ENCODE measurements around the gene KIAA1217. TPM values are rescaled to one million over a fixed set of nuclear protein-coding genes. Genes with fewer than 3 reads are reported as not detected.
"Not testable (repeated sequence)": the region's sequence is repeated elsewhere in the genome, so short reads cannot be mapped to it uniquely, and the experiment has no call there.

Gene KIAA1217
- total RNA-seq, 3 donors from 2014 or later: 49.5 to 94.5 (median 63.9) TPM

- Histone ChIP-seq H3K4me1 (ENCODE audit: low read depth) (no peaks in the 10 kb centered on the region), H3K36me3 (ENCODE audit: low read depth) (no peaks in the 10 kb centered on the region), H3K4me3 (no peak overlapping the region), H3K9me3 (no peaks in the 10 kb centered on the region)
- intact Hi-C loops (cut with DNase I, micrococcal nuclease): no loop called here
- no peak for TF ChIP-seq CTCF (IDR thresholded peaks at IDR 0.05)
- DNase-seq: no peak
- ATAC-seq: no peak
Measured at GRCh38 chr10:24346877-24347519, 138.1 kb downstream of the KIAA1217 start.

GRCh38 chr10:24349379-24350001, 140.6 kb downstream of the KIAA1217 start:
- no peaks in the 10 kb centered on the region for H3K4me1 ChIP-seq (ENCODE audit: low read depth)
- DNase-seq (no peak), ATAC-seq (no peak)
- intact Hi-C loops (cut with DNase I, micrococcal nuclease): no loop called here
- TF ChIP-seq CTCF (IDR thresholded peaks at IDR 0.05): no peak
- H3K4me3 ChIP-seq: no peak overlapping the region
- H3K9me3 ChIP-seq: no peaks in the 10 kb centered on the region
- H3K36me3 ChIP-seq (ENCODE audit: low read depth): no peaks in the 10 kb centered on the region

GRCh38 chr10:24350070-24350921, 141.4 kb downstream of the KIAA1217 start:
- DNase-seq: no peak
- H3K4me3 ChIP-seq: no peak overlapping the region
- intact Hi-C loops (cut with DNase I, micrococcal nuclease): no loop called here
- no peaks in the 10 kb centered on the region for H3K4me1 ChIP-seq (ENCODE audit: low read depth)
- H3K36me3 ChIP-seq (ENCODE audit: low read depth): no peaks in the 10 kb centered on the region
- no peaks in the 10 kb centered on the region for H3K9me3 ChIP-seq
- ATAC-seq: no peak
- no peak for TF ChIP-seq CTCF (IDR thresholded peaks at IDR 0.05)

- DNase-seq; intact Hi-C loops (cut with DNase I, micrococcal nuclease); H3K4me3 ChIP-seq; H3K4me1 ChIP-seq (ENCODE audit: low read depth); H3K9me3 ChIP-seq; ATAC-seq; H3K36me3 ChIP-seq (ENCODE audit: low read depth): not testable (repeated sequence)
Measured at GRCh38 chr10:24350922-24351225, 141.9 kb downstream of the KIAA1217 start.

GRCh38 chr10:24351961-24352360, 143.0 kb downstream of the KIAA1217 start:
- Histone ChIP-seq H3K4me1 (ENCODE audit: low read depth) (no peaks in the 10 kb centered on the region), H3K36me3 (ENCODE audit: low read depth) (no peaks in the 10 kb centered on the region), H3K4me3 (no peak overlapping the region), H3K9me3 (no peaks in the 10 kb centered on the region)
- DNase-seq: no peak
- no peak for TF ChIP-seq CTCF (IDR thresholded peaks at IDR 0.05)
- ATAC-seq: no peak
- intact Hi-C loops (cut with DNase I, micrococcal nuclease): no loop called here

- DNase-seq (no peak), ATAC-seq (no peak)
- intact Hi-C loops (cut with DNase I, micrococcal nuclease): no loop called here
- TF ChIP-seq CTCF (IDR thresholded peaks at IDR 0.05): no peak
- Histone ChIP-seq H3K4me3 (no peak overlapping the region), H3K36me3 (ENCODE audit: low read depth) (no peaks in the 10 kb centered on the region), H3K9me3 (no peaks in the 10 kb centered on the region), H3K4me1 (ENCODE audit: low read depth) (no peaks in the 10 kb centered on the region)
Measured at GRCh38 chr10:24352399-24352798, 143.5 kb downstream of the KIAA1217 start.
